GM12872 (cell line): Measurements from ENCODE around the gene GYG1.

Source experiments
- TF ChIP-seq, protein P1 (sequence below): IDR thresholded peaks from 3 replicates; pipeline ENCODE4 v1.5.1; 2011; ENCODE audit warnings: low read depth, mild to moderate bottlenecking, low read length, moderate library complexity; ENCODE audit not compliant: insufficient read depth

GYG1 gene

GRCh38 chr3:149019580-149019979 is 28.2 kb downstream of the GYG1 start:
- TF ChIP-seq, protein P1, sequence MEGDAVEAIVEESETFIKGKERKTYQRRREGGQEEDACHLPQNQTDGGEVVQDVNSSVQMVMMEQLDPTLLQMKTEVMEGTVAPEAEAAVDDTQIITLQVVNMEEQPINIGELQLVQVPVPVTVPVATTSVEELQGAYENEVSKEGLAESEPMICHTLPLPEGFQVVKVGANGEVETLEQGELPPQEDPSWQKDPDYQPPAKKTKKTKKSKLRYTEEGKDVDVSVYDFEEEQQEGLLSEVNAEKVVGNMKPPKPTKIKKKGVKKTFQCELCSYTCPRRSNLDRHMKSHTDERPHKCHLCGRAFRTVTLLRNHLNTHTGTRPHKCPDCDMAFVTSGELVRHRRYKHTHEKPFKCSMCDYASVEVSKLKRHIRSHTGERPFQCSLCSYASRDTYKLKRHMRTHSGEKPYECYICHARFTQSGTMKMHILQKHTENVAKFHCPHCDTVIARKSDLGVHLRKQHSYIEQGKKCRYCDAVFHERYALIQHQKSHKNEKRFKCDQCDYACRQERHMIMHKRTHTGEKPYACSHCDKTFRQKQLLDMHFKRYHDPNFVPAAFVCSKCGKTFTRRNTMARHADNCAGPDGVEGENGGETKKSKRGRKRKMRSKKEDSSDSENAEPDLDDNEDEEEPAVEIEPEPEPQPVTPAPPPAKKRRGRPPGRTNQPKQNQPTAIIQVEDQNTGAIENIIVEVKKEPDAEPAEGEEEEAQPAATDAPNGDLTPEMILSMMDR, result no peak

GRCh38 chr3:149020196-149020838 is 29.0 kb downstream of the GYG1 start:
- TF ChIP-seq, protein P1, result no peak

DNA sequence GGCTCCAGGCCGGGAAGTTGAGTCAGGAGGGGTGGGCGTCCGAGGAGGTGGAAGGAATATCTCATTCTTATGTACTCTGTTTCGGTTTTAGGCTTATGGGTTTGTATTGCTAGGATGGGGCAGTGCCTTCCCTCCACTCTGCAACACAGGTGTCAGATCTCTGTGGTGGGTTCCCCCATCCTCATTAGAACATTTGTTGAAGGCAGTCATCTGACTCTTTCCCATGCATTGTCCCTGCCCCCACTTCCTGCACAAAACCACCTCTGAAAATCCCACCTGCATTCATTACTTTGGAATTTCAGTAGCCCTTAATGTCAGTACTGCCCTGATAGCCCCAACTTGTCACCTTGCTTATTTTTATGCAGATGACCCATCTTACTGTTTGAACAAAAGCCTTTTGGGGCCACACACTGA is 29.5 kb downstream of the GYG1 start:
- TF ChIP-seq, protein P1, result no peak

DNA sequence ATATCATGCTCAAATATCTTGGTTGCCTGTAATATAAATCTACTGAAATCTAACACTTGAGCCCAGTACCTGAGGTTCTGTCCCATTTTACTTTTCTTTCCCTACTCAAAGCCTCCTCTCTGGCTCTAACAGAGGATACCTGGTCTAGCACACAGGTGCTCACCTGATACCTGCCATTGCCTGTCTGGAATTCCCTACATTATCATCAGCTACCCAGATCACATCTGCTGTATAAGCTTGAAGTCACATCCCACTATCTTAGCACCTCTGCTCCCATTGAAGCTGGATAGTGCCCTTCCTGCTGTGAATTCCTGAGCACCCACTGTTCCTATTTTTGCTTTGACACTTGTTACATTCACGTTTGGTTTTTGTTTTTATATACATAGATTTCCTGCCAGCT is 30.5 kb downstream of the GYG1 start:
- TF ChIP-seq, protein P1, result no peak

- TF ChIP-seq, protein P1, result no peak
Observed at GRCh38 chr3:149023951-149024350, 32.6 kb downstream of the GYG1 start.

DNA sequence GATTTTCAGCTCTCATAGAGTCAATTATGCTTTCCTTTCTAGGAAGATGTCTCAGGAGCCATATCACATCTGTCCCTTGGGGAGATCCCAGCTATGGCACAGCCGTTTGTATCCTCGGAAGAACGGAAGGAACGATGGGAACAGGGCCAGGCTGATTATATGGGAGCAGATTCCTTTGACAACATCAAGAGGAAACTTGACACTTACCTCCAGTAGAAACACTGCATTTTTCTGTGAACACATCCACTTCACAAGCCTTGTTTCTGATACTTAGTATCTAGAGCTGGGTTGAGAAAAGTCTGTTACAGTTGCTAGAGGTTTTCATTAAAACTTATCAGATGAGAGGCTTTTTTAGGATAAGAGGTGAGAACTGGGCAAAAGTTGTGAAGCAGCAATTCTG is 35.4 kb downstream of the GYG1 start:
- TF ChIP-seq, protein P1, result no peak

DNA sequence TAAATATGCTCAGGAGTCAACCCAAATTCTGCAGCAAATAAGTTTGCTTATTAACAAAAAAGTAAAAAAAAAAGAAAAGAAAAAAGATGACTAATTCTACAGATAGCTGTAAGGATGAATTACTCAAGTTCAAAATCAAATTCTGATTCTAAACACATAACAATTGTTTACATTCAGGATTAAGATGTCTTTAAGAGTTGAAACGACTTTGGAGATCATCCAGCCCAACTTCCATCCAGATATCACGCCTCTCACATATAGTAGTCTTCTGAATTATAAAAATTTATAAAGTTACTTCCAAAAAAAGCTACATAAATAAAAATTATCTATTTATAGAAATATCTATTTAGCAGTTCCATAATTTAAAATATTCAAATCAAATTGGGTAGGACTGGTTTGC is 39.8 kb downstream of the GYG1 start:
- TF ChIP-seq, protein P1, result no peak
